Prostate gland (tissue), 2 donors: ENCODE data around the gene APLF.
"Not testable (repeated sequence)": the region's sequence is repeated elsewhere in the genome, so short reads cannot be mapped to it uniquely, and the experiment has no call there.

Source experiments
- CTCF ChIP-seq, 4 experiments: fragments of 200-600 bp in 2 of 4; fragments of 450-650 bp in 2 of 4; sonication (generic) in 2 of 4; IDR thresholded peaks; 1 replicate in 3 of 4; 2 replicates in 1 of 4; pipeline ENCODE4 v1.5.1; 2016 to 2019; ENCODE audit warnings: antibody characterized with exemption in 4 of 4, mild to moderate bottlenecking in 2 of 4, moderate library complexity in 2 of 4
- POLR2A ChIP-seq: fragments of 450-650 bp; IDR thresholded peaks from one replicate; pipeline ENCODE4 v1.6.1; 2016; ENCODE audit warnings: antibody characterized with exemption, mild to moderate bottlenecking
- POLR2AphosphoS5 ChIP-seq: sonication (generic); formaldehyde crosslinking; IDR thresholded peaks from one replicate; pipeline ENCODE4 v1.6.1; 2017; ENCODE audit warnings: antibody characterized with exemption

- TF ChIP-seq CTCF (IDR thresholded peaks at IDR 0.05); POLR2AphosphoS5; POLR2A: not testable (repeated sequence)
These were observed 61.8 kb downstream of the APLF start for GRCh38 chr2:68529156-68529555.
